ENCODE results near the gene SF1.

The SF1 gene

DNA sequence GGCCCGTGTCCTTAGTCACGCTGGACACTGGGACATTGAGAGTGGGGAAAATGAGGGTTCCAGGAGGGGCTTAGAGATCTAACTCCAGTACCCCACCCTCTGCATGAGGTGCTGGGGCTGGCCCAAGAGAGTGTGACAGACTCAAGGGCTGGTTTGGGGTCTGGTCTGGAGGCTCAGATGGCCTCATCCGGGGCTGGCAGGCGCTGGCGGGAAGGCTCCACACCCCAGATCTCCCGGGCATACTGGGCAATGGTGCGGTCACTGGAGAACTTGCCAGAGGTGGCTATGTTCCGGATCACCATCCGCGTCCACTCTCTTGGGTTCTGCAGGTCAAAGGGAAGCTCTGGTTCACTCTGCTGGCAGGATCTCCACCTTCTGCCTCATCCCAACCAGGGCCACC is 31.9 kb downstream of the SF1 start:
- no peak for DNase-seq (ENCODE audit: low read depth in 2 of 2)

- peak; percentile 46 to 57 for DNase-seq (ENCODE audit: low read depth in 2 of 2)
Observed at GRCh38 chr11:64745521-64746328, 32.6 kb downstream of the SF1 start.

- DNase-seq (ENCODE audit: low read depth in 2 of 2) = peak; percentile 26 to 41
Observed at GRCh38 chr11:64745189-64745520, 33.2 kb downstream of the SF1 start.

DNA sequence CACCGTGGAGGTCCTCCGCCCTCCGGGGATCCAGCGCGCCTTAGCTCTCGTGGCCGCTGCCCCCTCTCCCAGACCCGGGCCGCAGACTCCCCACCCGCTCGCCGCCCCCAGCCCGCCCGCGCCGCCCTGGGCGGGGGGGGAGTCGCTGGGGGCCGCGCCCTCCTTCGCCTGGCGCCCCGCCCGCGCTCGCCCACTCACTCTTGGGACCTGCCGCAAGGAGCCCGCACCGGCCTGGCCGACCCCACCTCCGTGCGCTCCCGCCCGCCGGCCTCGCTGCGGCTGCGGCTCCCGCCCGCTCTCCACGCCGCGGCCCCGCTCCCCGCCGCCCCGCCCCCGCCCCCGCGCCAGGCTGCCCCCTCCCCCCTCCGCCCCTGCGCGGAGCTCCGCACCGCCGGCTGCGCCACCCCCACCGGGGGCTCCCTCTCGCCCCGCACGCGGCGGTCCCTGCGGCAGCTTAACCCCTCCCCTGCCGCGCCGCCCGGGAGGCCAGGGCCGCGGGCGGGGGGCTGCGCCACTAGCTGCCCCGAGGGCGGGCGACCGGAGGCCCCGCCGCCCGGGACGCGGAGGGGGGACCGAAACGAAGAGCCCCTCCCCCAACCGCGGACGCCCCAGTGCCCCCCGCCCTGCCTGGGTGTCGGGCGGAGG is 33.7 kb downstream of the SF1 start:
- peak in 1 of 2 donors; percentile 29 for DNase-seq (ENCODE audit: low read depth in 2 of 2)

DNA sequence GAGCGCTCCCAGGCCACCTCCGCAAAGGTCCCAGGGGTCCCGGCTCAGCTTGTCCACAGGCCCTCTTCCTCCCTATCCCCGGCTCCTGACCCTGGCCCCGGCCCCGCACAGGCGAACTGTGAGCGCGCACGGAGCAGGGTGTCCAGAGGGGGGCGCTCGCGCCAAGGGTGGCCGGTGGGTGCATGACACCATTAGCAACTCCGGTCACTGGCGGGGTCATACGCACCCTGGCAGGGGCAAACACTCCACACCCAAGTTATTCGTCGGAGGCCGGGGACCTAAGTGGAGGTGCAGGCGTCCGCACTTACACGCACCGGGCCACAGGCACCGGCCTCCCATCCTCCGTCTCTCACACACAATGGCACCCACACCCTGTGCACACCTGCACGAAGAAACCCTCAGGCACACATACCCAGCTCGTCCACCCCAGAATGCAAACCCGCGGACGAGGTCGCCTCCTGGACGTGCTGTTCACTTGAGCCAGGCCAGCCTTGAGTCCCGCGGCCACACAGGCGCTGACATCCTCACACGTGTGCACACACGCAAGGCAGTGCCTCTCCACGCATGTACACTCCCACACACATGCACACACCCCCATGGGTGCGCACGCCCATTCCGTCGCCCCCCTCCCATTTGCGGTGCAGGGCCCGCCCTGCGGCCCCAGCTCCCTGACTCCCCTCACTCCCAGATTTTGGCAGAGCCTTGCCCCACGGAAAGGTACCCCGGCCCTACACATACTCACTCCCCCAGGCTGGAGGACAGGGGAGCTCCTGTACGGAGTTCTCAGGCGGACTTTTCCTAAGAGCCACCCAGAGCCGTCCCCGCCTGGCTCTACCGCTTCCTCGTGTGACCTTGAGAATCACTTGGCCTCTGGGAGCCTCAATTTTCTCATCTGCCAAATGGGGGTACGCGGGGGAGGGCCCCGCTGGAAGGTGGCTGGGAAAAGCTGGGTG is 34.5 kb downstream of the SF1 start, which contains the start of gene RASGRP2:
RASGRP2 (minus strand) TSS at position 552 of the 953 bp plus-strand sequence. CDS start 1,276 bp downstream, outside the sequence.
- DNase-seq (ENCODE audit: low read depth in 2 of 2) = peak; percentile 69 to 70

DNA sequence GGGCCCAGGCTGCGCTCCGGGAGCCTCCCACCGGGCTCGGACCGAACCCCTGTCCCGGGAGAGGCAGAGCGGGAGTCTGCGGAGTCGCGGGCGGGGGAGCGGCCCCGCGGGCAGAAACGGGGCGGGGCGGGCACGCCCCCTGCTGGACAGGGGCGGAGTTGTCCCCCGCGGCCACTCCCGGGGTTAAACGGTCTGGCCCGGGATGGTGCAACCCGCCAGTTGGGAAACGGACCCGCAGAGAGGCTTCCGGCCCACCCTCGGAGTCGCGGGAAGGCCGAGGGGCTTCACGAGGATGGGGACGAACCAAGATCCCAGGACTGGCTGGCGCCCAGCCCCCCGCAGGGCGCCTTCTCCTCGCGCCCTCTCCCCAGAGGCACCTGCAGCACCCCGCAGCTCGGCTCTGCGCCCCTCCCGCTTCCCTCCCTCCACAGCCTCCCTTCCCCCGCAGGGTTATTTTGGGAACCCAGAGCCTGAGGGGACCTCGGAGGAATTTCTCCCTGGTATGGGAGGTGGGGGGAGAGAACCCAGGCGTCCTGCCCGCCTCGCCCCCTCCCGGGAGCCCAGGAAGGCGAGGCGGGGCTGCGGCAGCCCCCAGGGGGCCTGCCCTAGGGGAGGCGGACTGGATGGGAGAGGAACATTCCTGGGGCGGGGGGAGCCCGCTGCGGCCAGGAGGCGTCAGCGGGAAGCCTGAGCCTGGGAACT is 35.3 kb downstream of the SF1 start:
- DNase-seq (ENCODE audit: low read depth in 2 of 2) = peak; percentile 70 to 78

GRCh38 chr11:64742087-64742888 is 36.1 kb downstream of the SF1 start:
- no peak for DNase-seq (ENCODE audit: low read depth in 2 of 2)

- DNase-seq (ENCODE audit: low read depth in 2 of 2) = no peak
Observed at GRCh38 chr11:64741375-64742086, 36.8 kb downstream of the SF1 start.

- DNase-seq (ENCODE audit: low read depth in 2 of 2) = no peak
Observed at GRCh38 chr11:64739871-64740270, 38.5 kb downstream of the SF1 start.

DNA sequence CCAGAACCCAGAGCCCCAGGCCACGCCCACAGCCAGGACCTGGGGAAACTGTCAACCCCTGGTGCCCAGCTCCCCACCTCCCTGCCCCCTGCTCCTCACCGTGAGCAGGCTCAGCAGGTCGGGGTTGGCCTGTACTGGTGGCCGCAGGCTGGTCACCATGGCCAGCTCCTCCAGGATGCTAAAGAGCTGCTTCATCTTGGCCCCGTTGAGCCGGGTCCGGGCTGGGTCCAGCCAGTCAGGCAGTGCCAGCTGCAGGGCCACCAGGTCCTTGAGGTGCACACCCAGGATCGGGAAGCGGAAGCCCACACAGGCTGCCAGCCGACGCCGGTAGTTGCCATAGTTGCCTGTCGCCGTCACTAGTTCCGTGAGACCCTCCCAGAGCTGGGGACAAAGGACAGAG is 41.7 kb downstream of the SF1 start:
- DNase-seq (ENCODE audit: low read depth in 2 of 2) = no peak

- DNase-seq (ENCODE audit: low read depth in 2 of 2) = no peak
Observed at GRCh38 chr11:64735725-64736259, 42.5 kb downstream of the SF1 start.

DNA sequence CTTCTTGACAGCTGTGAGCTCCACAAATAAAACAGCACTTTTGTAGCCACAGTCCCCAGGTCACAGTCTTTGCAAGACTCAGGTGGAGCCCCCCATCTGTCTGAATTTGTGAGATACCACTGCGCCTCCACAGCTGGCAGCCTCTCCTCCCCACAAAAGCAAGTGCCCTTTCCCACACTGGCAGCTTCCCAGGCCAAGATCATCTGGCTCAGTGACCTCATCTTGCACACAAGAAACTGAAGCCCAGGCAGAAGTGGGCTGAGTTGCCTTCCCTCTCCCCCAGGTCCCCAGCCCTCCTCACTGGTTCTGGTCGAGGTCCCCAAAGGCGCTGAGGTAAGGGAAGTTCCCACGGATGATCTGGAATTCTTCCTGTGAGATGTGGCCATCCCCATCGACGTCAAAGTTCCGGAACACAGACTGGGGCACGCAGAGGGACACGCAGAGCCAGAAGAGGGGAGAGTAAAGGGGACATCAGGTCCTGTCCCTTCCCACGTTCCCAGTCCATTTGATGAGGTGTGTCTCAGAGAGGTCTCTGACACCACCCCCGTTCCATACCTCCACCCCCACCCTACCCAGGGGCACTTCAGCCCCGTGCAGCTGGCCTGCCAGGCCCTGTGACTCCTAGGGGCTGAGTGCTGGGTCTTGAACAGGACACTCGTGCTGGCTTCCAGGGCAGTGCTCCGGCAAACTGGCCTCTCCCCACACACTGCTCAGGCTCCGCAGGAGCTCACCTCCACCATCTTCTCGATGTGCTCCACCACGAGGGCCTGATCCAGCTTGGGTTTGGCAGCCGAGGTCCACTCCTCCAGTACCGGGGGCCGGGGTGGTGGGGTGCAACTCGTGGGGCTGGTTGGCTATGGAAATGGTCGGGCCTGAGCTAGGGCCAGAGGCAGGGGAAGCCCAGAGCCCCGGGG is 43.3 kb downstream of the SF1 start:
- no peak for DNase-seq (ENCODE audit: low read depth in 2 of 2)

DNA sequence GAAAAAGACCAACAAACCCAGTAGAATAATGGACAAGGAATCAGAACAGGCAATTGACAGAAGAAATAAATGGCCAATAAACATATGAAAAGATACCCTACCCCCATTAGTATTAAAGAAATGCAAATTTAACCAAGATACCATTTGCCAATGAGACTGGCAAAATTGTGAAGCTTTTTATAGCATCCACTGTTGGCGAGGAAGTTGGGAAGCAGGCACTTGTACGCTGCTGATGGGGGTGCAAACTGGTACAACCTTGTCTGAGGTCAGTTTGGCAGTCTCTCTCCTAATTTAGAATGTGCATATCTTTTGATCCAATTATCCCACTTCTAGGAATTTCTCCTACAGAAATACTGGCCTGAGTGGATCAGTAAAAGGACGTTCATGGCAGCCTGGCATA is 46.7 kb downstream of the SF1 start:
- no peak for DNase-seq (ENCODE audit: low read depth in 2 of 2)

GRCh38 chr11:64729851-64730382 is 48.4 kb downstream of the SF1 start:
- DNase-seq (ENCODE audit: low read depth in 2 of 2) = no peak

DNA sequence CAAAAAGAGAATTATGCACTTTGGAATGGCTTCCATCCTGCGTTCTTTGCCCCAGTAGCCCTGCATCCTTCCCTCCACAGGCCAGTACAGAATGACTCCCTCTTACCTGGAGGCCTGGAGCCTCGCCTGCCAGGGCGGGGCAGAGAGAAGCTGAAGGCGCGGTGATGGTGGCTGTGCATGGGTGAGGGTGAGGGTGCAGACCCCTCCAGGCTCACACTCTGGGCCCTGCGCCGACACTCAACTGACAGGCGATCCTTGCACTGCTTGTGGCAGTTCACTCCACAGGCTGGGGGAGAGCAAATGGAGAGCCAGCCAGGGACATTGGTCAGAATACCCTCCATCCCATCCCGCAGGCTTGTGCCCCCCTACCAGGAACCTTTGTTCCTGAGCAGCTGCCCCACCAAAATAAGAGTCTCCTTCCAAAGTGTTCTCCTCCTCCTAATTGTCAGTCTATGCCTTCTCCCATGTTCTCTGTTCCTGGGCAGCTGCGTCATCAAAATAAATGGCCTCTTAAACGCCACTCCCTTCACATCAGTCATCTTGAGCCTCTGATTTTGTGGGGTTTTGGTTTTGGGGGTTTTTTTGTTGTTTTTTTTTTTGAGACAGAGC is 49.5 kb downstream of the SF1 start:
- no peak for DNase-seq (ENCODE audit: low read depth in 2 of 2)

- no peak for DNase-seq (ENCODE audit: low read depth in 2 of 2)
Observed at GRCh38 chr11:64726867-64727530, 51.3 kb downstream of the SF1 start.

- DNase-seq (ENCODE audit: low read depth in 2 of 2) = no peak
Observed at GRCh38 chr11:64726211-64726641, 52.1 kb downstream of the SF1 start.

Measured in stimulated activated CD4-positive, alpha-beta T cell treated with anti-CD3 and anti-CD28 coated beads, Interleukin-1b, Interleukin-23, amount 100 ng/mL, for 4 hours (primary cell).